NK-92 (cell line): ENCODE data around the gene TIGD7.
"Not testable (repeated sequence)": the region's sequence is repeated elsewhere in the genome, so short reads cannot be mapped to it uniquely, and the experiment has no call there.

Experiments
- DNase-seq: peaks from one replicate; lab custom pipeline; 2025; ENCODE audit not compliant: unreplicated experiment; lab: John Stamatoyannopoulos, UW

Gene TIGD7

GRCh38 chr16:3282730-3283542, 22.3 kb downstream of the TIGD7 start, which contains the start of gene ZNF263:
ZNF263 (plus strand) TSS chr16:3283491; CDS start chr16:3283819, 328 bp downstream.
- DNase-seq = peak; percentile 81

- DNase-seq = no peak
Observed at GRCh38 chr16:3282103-3282729, 23.0 kb downstream of the TIGD7 start.

- DNase-seq = no peak
Observed at GRCh38 chr16:3281222-3281820, 23.9 kb downstream of the TIGD7 start.

- no peak for DNase-seq
Observed at GRCh38 chr16:3276679-3277078, 28.6 kb downstream of the TIGD7 start.

GRCh38 chr16:3274947-3275346, 30.3 kb downstream of the TIGD7 start:
- no peak for DNase-seq

- no peak for DNase-seq
Observed at GRCh38 chr16:3274490-3274889, 30.7 kb downstream of the TIGD7 start.

GRCh38 chr16:3271281-3271680, 33.9 kb downstream of the TIGD7 start:
- not testable (repeated sequence) for DNase-seq

- not testable (repeated sequence) for DNase-seq
Observed at GRCh38 chr16:3270718-3271117, 34.5 kb downstream of the TIGD7 start.

GRCh38 chr16:3268294-3268693, 36.9 kb downstream of the TIGD7 start:
- no peak for DNase-seq

- no peak for DNase-seq
Observed at GRCh38 chr16:3266873-3267537, 38.2 kb downstream of the TIGD7 start.

GRCh38 chr16:3264137-3265036, 40.8 kb downstream of the TIGD7 start:
- DNase-seq = peak; percentile 92

- DNase-seq = no peak
Observed at GRCh38 chr16:3262517-3262916, 42.7 kb downstream of the TIGD7 start.

- DNase-seq = no peak
Observed at GRCh38 chr16:3259836-3260235, 45.4 kb downstream of the TIGD7 start.

GRCh38 chr16:3256866-3257465, 48.3 kb downstream of the TIGD7 start:
- no peak for DNase-seq

- no peak for DNase-seq
Observed at GRCh38 chr16:3256146-3256865, 48.9 kb downstream of the TIGD7 start, which contains the start of gene MEFV. MEFV (minus strand) TSS chr16:3256633; CDS start chr16:3256587, 46 bp downstream.

GRCh38 chr16:3254309-3254708, 50.9 kb downstream of the TIGD7 start:
- DNase-seq = no peak

- DNase-seq = no peak
Observed at GRCh38 chr16:3252967-3253366, 52.3 kb downstream of the TIGD7 start.

GRCh38 chr16:3249451-3249850, 55.8 kb downstream of the TIGD7 start:
- DNase-seq = no peak

GRCh38 chr16:3249020-3249419, 56.2 kb downstream of the TIGD7 start:
- no peak for DNase-seq
